GM12878 (cell line): ENCODE measurements around the gene SLC5A2. TPM values are rescaled to one million over a fixed set of nuclear protein-coding genes. Genes with fewer than 3 reads are reported as not detected.

Experiments
- ATAC-seq: fragments of 200-7000 bp; cut with Tn5 transposase; 3 replicates; pipeline ENCODE4 v1.9.1; 2020; ENCODE audit warnings: mild to moderate bottlenecking, moderate library complexity
- BruUV-seq: library from RNA; stranded (reverse); fragments of 400-500 nt; replicated peaks from 2 replicates; lab custom pipeline; 2021; lab: Mats Ljungman, UMichigan
- CTCF ChIA-PET: fragments of 300-600 bp; sonication (Branson Sonifier 250); formaldehyde crosslinking; extraction: SDS; loops from one replicate; lab custom pipeline; 2021; ENCODE audit warnings: inconsistent platforms; lab: Yijun Ruan, JAX
- POLR2A ChIA-PET: fragments of 350-600 bp; formaldehyde crosslinking; extraction: SDS; loops from one replicate; lab custom pipeline; 2021; ENCODE audit warnings: inconsistent platforms; lab: Charles Lee
- RAD21 ChIA-PET: fragments of 300-600 bp; sonication (Branson Sonifier 250); formaldehyde crosslinking; loops from one replicate; lab custom pipeline; 2023; ENCODE audit warnings: antibody characterized with exemption; ENCODE audit not compliant: unreplicated experiment; lab: Charles Lee
- SMC1A ChIA-PET: fragments of 300-600 bp; sonication (Branson Sonifier 250); formaldehyde crosslinking; loops from one replicate; lab custom pipeline; 2023; ENCODE audit not compliant: unreplicated experiment, uncharacterized antibody; lab: Charles Lee
- DNase-seq: peaks from one replicate; pipeline ENCODE4 v3.0.0-alpha.2; 2011; ENCODE audit warnings: low read depth, low spot score
- FAIRE-seq: peaks from 3 replicates; lab custom pipeline; 2011; peaks lifted over from hg19 to GRCh38; lab: Jason Lieb, UNC
- H2AFZ ChIP-seq: 2 replicates; pipeline ENCODE4 v1.6.0; 2011; ENCODE audit warnings: low read depth, low read length, control low read depth; ENCODE audit not compliant: control insufficient read depth
- H3K27ac ChIP-seq: 2 replicates; pipeline ENCODE4 v1.5.1; 2011; ENCODE audit warnings: control low read depth; ENCODE audit not compliant: control insufficient read depth, insufficient read depth
- H3K27me3 ChIP-seq, 2 experiments: replicated peaks in 1 of 2; 2 replicates each; pipeline versions ENCODE4 v1.6.0 to v1.6.1; 2011; ENCODE audit warnings: low read length in 1 of 2; ENCODE audit not compliant: control insufficient read depth in 2 of 2, insufficient read depth in 2 of 2
- H3K36me3 ChIP-seq, 2 experiments: 2 replicates each; pipeline ENCODE4 v1.5.1; 2011; ENCODE audit warnings: low read length in 1 of 2; ENCODE audit not compliant: control insufficient read depth in 2 of 2, insufficient read depth in 2 of 2
- H3K4me1 ChIP-seq: 2 replicates; pipeline ENCODE4 v1.6.1; 2011; ENCODE audit warnings: mild to moderate bottlenecking, low read length, moderate library complexity, mixed read lengths; ENCODE audit not compliant: control insufficient read depth, insufficient read depth
- H3K4me2 ChIP-seq: 2 replicates; pipeline ENCODE4 v1.6.0; 2011; ENCODE audit warnings: control low read depth; ENCODE audit not compliant: control insufficient read depth, insufficient read depth
- H3K4me3 ChIP-seq: fragments of 200-600 bp; sonication (generic); 2 replicates; pipeline ENCODE4 v1.5.1; 2016
- H3K79me2 ChIP-seq: 2 replicates; pipeline ENCODE4 v1.6.0; 2011; ENCODE audit warnings: low read length; ENCODE audit not compliant: control insufficient read depth, insufficient read depth
- H3K9ac ChIP-seq: 2 replicates; pipeline ENCODE4 v1.8.0; 2011; ENCODE audit warnings: low read length, control low read depth, mixed read lengths; ENCODE audit not compliant: control insufficient read depth, insufficient read depth
- H3K9me3 ChIP-seq: replicated peaks from 3 replicates; pipeline ENCODE4 v1.5.1; 2011; ENCODE audit warnings: mild to moderate bottlenecking, low read length; ENCODE audit not compliant: control insufficient read depth, insufficient read depth
- H4K20me1 ChIP-seq: 2 replicates; pipeline ENCODE4 v1.6.0; 2011; ENCODE audit not compliant: control insufficient read depth, insufficient read depth
- CEBPB ChIP-seq, 2 experiments: fragments of 150-350 bp in 1 of 2; IDR thresholded peaks; 2 replicates each; pipeline ENCODE4 v1.6.1; 2012 to 2014; ENCODE audit warnings: low read depth in 2 of 2, low read length in 2 of 2, borderline replicate concordance in 1 of 2, inconsistent platforms in 1 of 2
- EED ChIP-seq: sonication (generic); IDR thresholded peaks from 2 replicates; pipeline ENCODE4 v1.6.1; 2016; ENCODE audit warnings: antibody characterized with exemption, low read depth
- FOXK2 ChIP-seq: fragments of 450-650 bp; IDR thresholded peaks from 2 replicates; pipeline ENCODE4 v1.6.1; 2017; ENCODE audit warnings: mild to moderate bottlenecking, moderate library complexity
- JUNB ChIP-seq: IDR thresholded peaks from 2 replicates; pipeline ENCODE4 v1.6.1; 2016; ENCODE audit warnings: antibody characterized with exemption, mild to moderate bottlenecking
- MEF2B ChIP-seq: fragments of 450-650 bp; IDR thresholded peaks from 2 replicates; pipeline ENCODE4 v1.6.1; 2018; ENCODE audit warnings: mild to moderate bottlenecking, moderate library complexity; ENCODE audit not compliant: partially characterized antibody, poor library complexity, severe bottlenecking
- NFXL1 ChIP-seq: fragments of 450-650 bp; IDR thresholded peaks from 2 replicates; pipeline ENCODE4 v1.6.1; 2017; ENCODE audit warnings: antibody characterized with exemption, mild to moderate bottlenecking, borderline replicate concordance
- POLR2AphosphoS5 ChIP-seq: IDR thresholded peaks from 2 replicates; pipeline ENCODE4 v1.6.1; 2011; ENCODE audit warnings: mild to moderate bottlenecking, low read length, inconsistent platforms
- ZNF274 ChIP-seq: IDR thresholded peaks from one replicate; pipeline ENCODE4 v1.8.0; 2011; ENCODE audit not compliant: insufficient read length, insufficient read depth
- ZNF384 ChIP-seq: IDR thresholded peaks from 2 replicates; pipeline ENCODE4 v1.6.1; 2012; ENCODE audit warnings: low read depth, mild to moderate bottlenecking, low read length, improper control_type of control experiment, borderline replicate concordance
- in situ Hi-C: fragments of 300-500 bp; cut with MboI; formaldehyde crosslinking; loops from 9 replicates; pipeline ENCODE4 v1.14.3; 2018; ENCODE audit warnings: mixed read lengths
- intact Hi-C: fragments of 100-400 bp; cut with micrococcal nuclease; formaldehyde crosslinking; loops from one replicate; pipeline ENCODE4 v1.14.2; 2022; ENCODE audit not compliant: unreplicated experiment
- polyA plus RNA-seq, 11 experiments: library from polyadenylated mRNA; depleted of rRNA in 4 of 11; unstranded in 6 of 11; stranded (reverse) in 5 of 11; fragments of >200 nt; fragmentation: Nextera tagmentation in 4 of 11; fragmentation: Illumina TruSeq in 1 of 11; extraction: Ambion mirVana in 4 of 11; extraction: Trizol in 1 of 11; gene quantifications; 1 replicate in 1 of 11; 2 replicates in 10 of 11; pipeline versions ENCODE4 v1.2.1 to v1.2.3, GENCODE V29; 2011 to 2016; ENCODE audit warnings: inconsistent platforms in 2 of 11, missing spikeins in 2 of 11, low read depth in 1 of 11
- total RNA-seq, 4 experiments: library from RNA; depleted of rRNA in 3 of 4; stranded (reverse); fragments of >200 nt in 3 of 4; fragmentation: Illumina TruSeq in 1 of 4; extraction: Trizol in 1 of 4; gene quantifications; 2 replicates each; pipeline versions ENCODE4 v1.2.1 to v1.2.3, GENCODE V29; 2013 to 2021
- TF ChIP-seq, protein P1 (sequence below): fragments of 450-650 bp; IDR thresholded peaks from 2 replicates; pipeline ENCODE4 v1.6.1; 2018; ENCODE audit warnings: mild to moderate bottlenecking, low read depth, moderate library complexity; ENCODE audit not compliant: partially characterized antibody
- TF ChIP-seq, protein P2 (sequence below): IDR thresholded peaks from 2 replicates; pipeline ENCODE4 v1.6.1; 2012; ENCODE audit warnings: mild to moderate bottlenecking, low read depth, low read length

The SLC5A2 gene
- total and polyA plus RNA-seq, 10 of the 15 experiments (the other 5 are each of a cell fraction or from before 2014, with no cell fraction given), result 3.6 to 4.8 (median 4.4) TPM; not detected in 6

DNA sequence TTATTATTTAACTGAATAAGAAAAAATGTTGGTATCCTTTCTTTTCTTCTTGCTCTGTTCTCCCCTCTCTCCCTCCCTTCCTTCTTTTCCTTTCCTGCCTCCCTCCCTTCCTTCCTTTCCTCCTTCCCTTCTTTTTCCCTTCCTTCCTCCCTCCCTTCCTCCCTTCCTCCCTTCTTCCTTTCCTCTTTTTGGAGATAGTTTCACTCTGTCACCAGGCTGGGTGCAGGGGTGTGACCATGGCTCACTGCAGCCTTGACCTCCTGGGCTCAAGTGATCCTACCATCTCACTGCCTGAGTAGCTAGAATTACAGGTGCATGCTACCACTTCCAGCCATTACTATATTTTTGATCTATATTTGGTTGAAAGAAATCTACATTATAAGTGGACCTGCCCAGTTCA, 31.0 kb downstream of the SLC5A2 start:
- peaks cover 4% of the 10 kb centered on the region for H3K79me2 ChIP-seq
- ChIA-PET POLR2A (interaction anchor here (0.6 kb wide), 1 partner anchor 12 kb away, joined by 4 read pairs; no protein-coding TSS in a partner anchor), RAD21 (no interaction called here), SMC1A (no interaction called here), CTCF (no interaction called here)
- H3K36me3 ChIP-seq, result no peaks in the 10 kb centered on the region
- no TSS peak for BruUV-seq
- no peak for ATAC-seq
- H4K20me1 ChIP-seq, result no peaks in the 10 kb centered on the region
- no peak overlapping the region for H3K4me2 ChIP-seq
- H3K4me1 ChIP-seq, result no peaks in the 10 kb centered on the region
- H3K9ac ChIP-seq, result no peak overlapping the region
- no peaks in the 10 kb centered on the region; the same call in 2 of the 3 replicates for H3K9me3 ChIP-seq
- no peak overlapping the region for H3K27ac ChIP-seq
- TF ChIP-seq JUNB (no peak), EED (no peak), CEBPB (IDR thresholded peaks at IDR 0.05; ENCODE audit: borderline replicate concordance in 1 of 2, low read depth in 2 of 2, low read length in 2 of 2) (no peak), FOXK2 (no peak), ZNF384 (no peak), POLR2AphosphoS5 (no peak), ZNF274 (no peak), NFXL1 (no peak), MEF2B (no peak)
- TF ChIP-seq, protein P1, sequence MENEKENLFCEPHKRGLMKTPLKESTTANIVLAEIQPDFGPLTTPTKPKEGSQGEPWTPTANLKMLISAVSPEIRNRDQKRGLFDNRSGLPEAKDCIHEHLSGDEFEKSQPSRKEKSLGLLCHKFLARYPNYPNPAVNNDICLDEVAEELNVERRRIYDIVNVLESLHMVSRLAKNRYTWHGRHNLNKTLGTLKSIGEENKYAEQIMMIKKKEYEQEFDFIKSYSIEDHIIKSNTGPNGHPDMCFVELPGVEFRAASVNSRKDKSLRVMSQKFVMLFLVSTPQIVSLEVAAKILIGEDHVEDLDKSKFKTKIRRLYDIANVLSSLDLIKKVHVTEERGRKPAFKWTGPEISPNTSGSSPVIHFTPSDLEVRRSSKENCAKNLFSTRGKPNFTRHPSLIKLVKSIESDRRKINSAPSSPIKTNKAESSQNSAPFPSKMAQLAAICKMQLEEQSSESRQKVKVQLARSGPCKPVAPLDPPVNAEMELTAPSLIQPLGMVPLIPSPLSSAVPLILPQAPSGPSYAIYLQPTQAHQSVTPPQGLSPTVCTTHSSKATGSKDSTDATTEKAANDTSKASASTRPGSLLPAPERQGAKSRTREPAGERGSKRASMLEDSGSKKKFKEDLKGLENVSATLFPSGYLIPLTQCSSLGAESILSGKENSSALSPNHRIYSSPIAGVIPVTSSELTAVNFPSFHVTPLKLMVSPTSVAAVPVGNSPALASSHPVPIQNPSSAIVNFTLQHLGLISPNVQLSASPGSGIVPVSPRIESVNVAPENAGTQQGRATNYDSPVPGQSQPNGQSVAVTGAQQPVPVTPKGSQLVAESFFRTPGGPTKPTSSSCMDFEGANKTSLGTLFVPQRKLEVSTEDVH, result no peak
- TF ChIP-seq, protein P2, sequence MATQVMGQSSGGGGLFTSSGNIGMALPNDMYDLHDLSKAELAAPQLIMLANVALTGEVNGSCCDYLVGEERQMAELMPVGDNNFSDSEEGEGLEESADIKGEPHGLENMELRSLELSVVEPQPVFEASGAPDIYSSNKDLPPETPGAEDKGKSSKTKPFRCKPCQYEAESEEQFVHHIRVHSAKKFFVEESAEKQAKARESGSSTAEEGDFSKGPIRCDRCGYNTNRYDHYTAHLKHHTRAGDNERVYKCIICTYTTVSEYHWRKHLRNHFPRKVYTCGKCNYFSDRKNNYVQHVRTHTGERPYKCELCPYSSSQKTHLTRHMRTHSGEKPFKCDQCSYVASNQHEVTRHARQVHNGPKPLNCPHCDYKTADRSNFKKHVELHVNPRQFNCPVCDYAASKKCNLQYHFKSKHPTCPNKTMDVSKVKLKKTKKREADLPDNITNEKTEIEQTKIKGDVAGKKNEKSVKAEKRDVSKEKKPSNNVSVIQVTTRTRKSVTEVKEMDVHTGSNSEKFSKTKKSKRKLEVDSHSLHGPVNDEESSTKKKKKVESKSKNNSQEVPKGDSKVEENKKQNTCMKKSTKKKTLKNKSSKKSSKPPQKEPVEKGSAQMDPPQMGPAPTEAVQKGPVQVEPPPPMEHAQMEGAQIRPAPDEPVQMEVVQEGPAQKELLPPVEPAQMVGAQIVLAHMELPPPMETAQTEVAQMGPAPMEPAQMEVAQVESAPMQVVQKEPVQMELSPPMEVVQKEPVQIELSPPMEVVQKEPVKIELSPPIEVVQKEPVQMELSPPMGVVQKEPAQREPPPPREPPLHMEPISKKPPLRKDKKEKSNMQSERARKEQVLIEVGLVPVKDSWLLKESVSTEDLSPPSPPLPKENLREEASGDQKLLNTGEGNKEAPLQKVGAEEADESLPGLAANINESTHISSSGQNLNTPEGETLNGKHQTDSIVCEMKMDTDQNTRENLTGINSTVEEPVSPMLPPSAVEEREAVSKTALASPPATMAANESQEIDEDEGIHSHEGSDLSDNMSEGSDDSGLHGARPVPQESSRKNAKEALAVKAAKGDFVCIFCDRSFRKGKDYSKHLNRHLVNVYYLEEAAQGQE, result no peak
- FAIRE-seq, result no peak
- in situ Hi-C loops, result loop anchor here (5.0 kb wide), 1 partner anchor 183 kb away; no protein-coding TSS in a partner anchor
- intact Hi-C loops, result no loop called here
- no peak for DNase-seq
- H3K27me3 ChIP-seq, result no peaks in the 10 kb centered on the region
- H2AFZ ChIP-seq, result no peak overlapping the region
- no peak overlapping the region for H3K4me3 ChIP-seq
